GM23338 (cell line): Measurements from ENCODE around the gene MT1HL1. TPM values are rescaled to one million over a fixed set of nuclear protein-coding genes. Genes with fewer than 3 reads are reported as not detected.

Experiments
- ATAC-seq: fragments of 200-7000 bp; cut with Tn5 transposase; 3 replicates; pipeline ENCODE4 v1.9.1; 2020
- DNase-seq: peaks from one replicate; pipeline ENCODE4 v3.0.0-alpha.2; 2015; ENCODE audit warnings: low spot score
- H2AFZ ChIP-seq: fragments of 200-600 bp; sonication (generic); 2 replicates; pipeline ENCODE4 v1.8.0; 2016; ENCODE audit warnings: antibody characterized with exemption, mild to moderate bottlenecking, moderate library complexity
- H3F3A ChIP-seq: fragments of 200-600 bp; sonication (generic); replicated peaks from 2 replicates; pipeline ENCODE4 v1.8.0; 2017; ENCODE audit warnings: antibody characterized with exemption, mixed run types, low read depth
- H3K27ac ChIP-seq: fragments of 200-600 bp; sonication (generic); 2 replicates; pipeline ENCODE4 v1.6.1; 2016; ENCODE audit warnings: low read depth
- H3K27me3 ChIP-seq: fragments of 200-600 bp; sonication (generic); 2 replicates; pipeline ENCODE4 v1.8.0; 2016; ENCODE audit warnings: mild to moderate bottlenecking, mixed run types, moderate library complexity; ENCODE audit not compliant: insufficient read depth
- H3K36me3 ChIP-seq: fragments of 200-600 bp; sonication (generic); 2 replicates; pipeline ENCODE4 v1.8.0; 2016; ENCODE audit warnings: mild to moderate bottlenecking; ENCODE audit not compliant: insufficient read depth
- H3K4me1 ChIP-seq: fragments of 200-600 bp; sonication (generic); 2 replicates; pipeline ENCODE4 v1.8.0; 2016; ENCODE audit warnings: mild to moderate bottlenecking, moderate library complexity; ENCODE audit not compliant: insufficient read depth
- H3K4me2 ChIP-seq: fragments of 200-600 bp; sonication (generic); 2 replicates; pipeline ENCODE4 v1.7.1; 2017; ENCODE audit warnings: mixed run types
- H3K4me3 ChIP-seq: fragments of 200-600 bp; sonication (generic); 2 replicates; pipeline ENCODE4 v1.6.1; 2016; ENCODE audit warnings: mixed run types
- H3K79me2 ChIP-seq: fragments of 200-600 bp; sonication (generic); replicated peaks from 2 replicates; pipeline ENCODE4 v1.8.0; 2017; ENCODE audit warnings: mild to moderate bottlenecking; ENCODE audit not compliant: insufficient read depth
- H3K9me2 ChIP-seq: fragments of 200-600 bp; sonication (generic); 2 replicates; pipeline ENCODE4 v1.8.0; 2017; ENCODE audit not compliant: insufficient read depth
- H4K20me1 ChIP-seq: fragments of 200-600 bp; sonication (generic); replicated peaks from 2 replicates; pipeline ENCODE4 v1.8.0; 2017; ENCODE audit warnings: mild to moderate bottlenecking; ENCODE audit not compliant: insufficient read depth
- H3K27ac Mint-ChIP-seq: 2 replicates; pipeline ENCODE4 v1.8.0; 2020; ENCODE audit warnings: inconsistent platforms, mild to moderate bottlenecking, moderate library complexity, mixed read lengths
- H3K27me3 Mint-ChIP-seq: 3 replicates; pipeline ENCODE4 v1.8.0; 2022; ENCODE audit warnings: low read depth, mild to moderate bottlenecking, moderate library complexity, mixed read lengths, inconsistent platforms; ENCODE audit not compliant: insufficient read depth, poor library complexity
- H3K36me3 Mint-ChIP-seq: 3 replicates; pipeline ENCODE4 v1.8.0; 2021; ENCODE audit warnings: low read depth, mild to moderate bottlenecking, inconsistent platforms, moderate library complexity, mixed read lengths
- H3K4me1 Mint-ChIP-seq: 3 replicates; pipeline ENCODE4 v1.8.0; 2020; ENCODE audit warnings: mild to moderate bottlenecking, inconsistent platforms, mixed read lengths
- H3K4me3 Mint-ChIP-seq: 3 replicates; pipeline ENCODE4 v1.8.0; 2021; ENCODE audit warnings: moderate library complexity, mild to moderate bottlenecking, inconsistent platforms, mixed read lengths
- H3K9me3 Mint-ChIP-seq: 3 replicates; pipeline ENCODE4 v1.8.0; 2020; ENCODE audit warnings: moderate library complexity, mild to moderate bottlenecking, inconsistent platforms, mixed read lengths
- CREB1 ChIP-seq: fragments of 250-450 bp; sonication (Bioruptor Pico); IDR thresholded peaks from 2 replicates; pipeline ENCODE4 v1.5.0; 2020; ENCODE audit warnings: low read depth, mild to moderate bottlenecking, moderate library complexity
- CTCF ChIP-seq, 2 experiments: fragments of 200-600 bp in 1 of 2; sonication (generic) in 1 of 2; conservative IDR thresholded peaks; 2 replicates each; pipeline versions ENCODE4 v1.5.1 to v1.6.1; 2016 to 2017; ENCODE audit warnings: antibody characterized with exemption in 2 of 2, low read depth in 2 of 2, mild to moderate bottlenecking in 2 of 2, moderate library complexity in 1 of 2
- EZH2 ChIP-seq: fragments of 200-600 bp; sonication (generic); IDR thresholded peaks from one replicate; pipeline ENCODE4 v1.8.0; 2017; ENCODE audit warnings: antibody characterized with exemption, mild to moderate bottlenecking, low read depth; ENCODE audit not compliant: unreplicated experiment
- JUNB ChIP-seq: IDR thresholded peaks from one replicate; pipeline ENCODE4 v1.6.1; 2016; ENCODE audit warnings: antibody characterized with exemption; ENCODE audit not compliant: unreplicated experiment
- NANOG ChIP-seq: IDR thresholded peaks from 2 replicates; pipeline ENCODE4 v1.6.1; 2016; ENCODE audit warnings: antibody characterized with exemption, borderline replicate concordance
- POLR2AphosphoS5 ChIP-seq: IDR thresholded peaks from 2 replicates; pipeline ENCODE4 v1.6.1; 2016; ENCODE audit warnings: antibody characterized with exemption, low read depth
- REST ChIP-seq: IDR thresholded peaks from one replicate; pipeline ENCODE4 v1.6.1; 2018; ENCODE audit warnings: antibody characterized with exemption; ENCODE audit not compliant: unreplicated experiment
- STAT1 ChIP-seq: IDR thresholded peaks from one replicate; pipeline ENCODE4 v1.6.1; 2016; ENCODE audit warnings: antibody characterized with exemption; ENCODE audit not compliant: unreplicated experiment
- ZNF114 ChIP-seq: fragments of 250-450 bp; sonication (Bioruptor Pico); IDR thresholded peaks from 2 replicates; pipeline ENCODE4 v1.5.0; 2020; ENCODE audit warnings: mild to moderate bottlenecking, moderate library complexity
- ZNF331 ChIP-seq: fragments of 250-450 bp; sonication (Bioruptor Pico); IDR thresholded peaks from 2 replicates; pipeline ENCODE4 v1.5.0; 2020; ENCODE audit warnings: low read depth, mild to moderate bottlenecking, moderate library complexity
- ZNF462 ChIP-seq: fragments of 250-450 bp; sonication (Bioruptor Pico); IDR thresholded peaks from 2 replicates; pipeline ENCODE4 v1.5.0; 2020; ENCODE audit warnings: mild to moderate bottlenecking, moderate library complexity
- polyA plus RNA-seq: library from polyadenylated mRNA; unstranded; fragments of >200 nt; fragmentation: Nextera tagmentation; extraction: Ambion mirVana; gene quantifications from 2 replicates; pipeline ENCODE4 v1.2.1, GENCODE V29; 2016
- total RNA-seq: library from RNA; depleted of rRNA; stranded (reverse); fragments of >200 nt; shearing (Covaris generic); gene quantifications from 2 replicates; pipeline ENCODE4 v1.2.3, GENCODE V29; 2014

The MT1HL1 gene
- total and polyA plus RNA-seq, 2 experiments from 2014 or later: not detected

- Histone ChIP-seq H3K27me3 (peaks cover 48% of the 10 kb centered on the region), H3K79me2 (peaks cover 30% of the 10 kb centered on the region), H3K4me1 (peaks cover 36% of the 10 kb centered on the region), H3K4me2 (peak overlapping the region; percentile 90), H3K27ac (no peak overlapping the region), H2AFZ (peak overlapping the region; percentile 83; the same call in 1 of the 2 replicates), H4K20me1 (no peaks in the 10 kb centered on the region), H3K4me3 (peak overlapping the region; percentile 62), H3K9me2 (no peaks in the 10 kb centered on the region), H3K36me3 (no peaks in the 10 kb centered on the region), H3F3A (peaks cover 5% of the 10 kb centered on the region; the same call in 1 of the 2 replicates)
- peaks cover 5% of the 10 kb centered on the region; the same call in 1 of the 3 replicates for H3K36me3 Mint-ChIP-seq
- ATAC-seq: no peak
- DNase-seq: no peak
- no peak overlapping the region for H3K27ac Mint-ChIP-seq
- H3K9me3 Mint-ChIP-seq: no peaks in the 10 kb centered on the region; the same call in 1 of the 3 replicates
- TF ChIP-seq NANOG (no peak), REST (no peak), ZNF331 (no peak), EZH2 (no peak), ZNF462 (CRISPR knock-in tag) (no peak), CTCF (conservative IDR thresholded peaks at IDR 0.05; ENCODE audit: low read depth in 2 of 2) (no peak), POLR2AphosphoS5 (no peak), CREB1 (CRISPR knock-in tag) (no peak), STAT1 (no peak), ZNF114 (CRISPR knock-in tag) (no peak), JUNB (no peak)
- peaks cover 26% of the 10 kb centered on the region for H3K4me1 Mint-ChIP-seq
- peak overlapping the region; percentile 75 for H3K4me3 Mint-ChIP-seq
- H3K27me3 Mint-ChIP-seq: peaks cover 29% of the 10 kb centered on the region
Measured at GRCh38 chr1:237041461-237041794, 37.2 kb upstream of the MT1HL1 start.
